Naive thymus-derived CD8-positive, alpha-beta T cell (primary cell): ENCODE data around the gene ADGRG3. TPM values are rescaled to one million over a fixed set of nuclear protein-coding genes. Genes with fewer than 3 reads are reported as not detected.

ENCODE experiments used
- ATAC-seq, 2 donors: fragments of 150-1000 bp; cut with Tn5 transposase in 1 of 2; sonication (Bioruptor Pico), chemical (Tn5 transposase) in 1 of 2; 1 replicate in 1 of 2; 2 replicates in 1 of 2; pipeline ENCODE4 v1.10.0; 2021; ENCODE audit warnings: mild to moderate bottlenecking in 2 of 2, moderate library complexity in 2 of 2
- POLR2A ChIA-PET: fragments of 350-600 bp; sonication (Branson Sonifier 250); formaldehyde crosslinking; loops from one replicate; lab custom pipeline; 2021; ENCODE audit warnings: antibody characterized with exemption; lab: Charles Lee
- DNase-seq, 10 donors: peaks; one replicate each; pipeline versions ENCODE4 v3.0.0 to v3.0.0-alpha.2; 2020 to 2022
- H3K27ac Mint-ChIP-seq, 10 donors: one replicate each; pipeline ENCODE4 v1.8.0; 2020 to 2022; ENCODE audit warnings: mild to moderate bottlenecking in 10 of 10, mixed read lengths in 10 of 10, moderate library complexity in 4 of 10, inconsistent platforms in 1 of 10
- H3K27me3 Mint-ChIP-seq, 5 donors: one replicate each; pipeline ENCODE4 v1.8.0; 2021 to 2022; ENCODE audit warnings: mixed read lengths in 5 of 5
- H3K36me3 Mint-ChIP-seq, 3 donors: one replicate each; pipeline ENCODE4 v1.8.0; 2020 to 2022; ENCODE audit warnings: mixed read lengths in 3 of 3, mild to moderate bottlenecking in 2 of 3, inconsistent platforms in 1 of 3
- H3K4me1 Mint-ChIP-seq, 4 donors: one replicate each; pipeline ENCODE4 v1.8.0; 2021 to 2022; ENCODE audit warnings: mixed read lengths in 4 of 4
- H3K4me3 Mint-ChIP-seq, 10 donors: one replicate each; pipeline ENCODE4 v1.8.0; 2020 to 2022; ENCODE audit warnings: mild to moderate bottlenecking in 10 of 10, mixed read lengths in 10 of 10, moderate library complexity in 6 of 10, inconsistent platforms in 1 of 10
- H3K9me3 Mint-ChIP-seq, 9 donors: one replicate each; pipeline ENCODE4 v1.8.0; 2020 to 2022; ENCODE audit warnings: mixed read lengths in 9 of 9, mild to moderate bottlenecking in 3 of 9, inconsistent platforms in 1 of 9, moderate library complexity in 1 of 9
- polyA plus RNA-seq, 3 donors: library from polyadenylated mRNA; unstranded; fragments of 300-500 nt; fragmentation: Illumina TruSeq; gene quantifications; one replicate each; pipeline ENCODE4 v1.2.3, GENCODE V29; 2021
- total RNA-seq, 8 experiments: library from RNA in 2 of 8; stranded (reverse) in 2 of 8; gene quantifications; one replicate each; pipeline ENCODE4 v1.2.3 and lab custom pipeline; 2021 to 2026

Gene ADGRG3
- total and polyA plus RNA-seq, 5 experiments from 2014 or later, result not detected

DNA sequence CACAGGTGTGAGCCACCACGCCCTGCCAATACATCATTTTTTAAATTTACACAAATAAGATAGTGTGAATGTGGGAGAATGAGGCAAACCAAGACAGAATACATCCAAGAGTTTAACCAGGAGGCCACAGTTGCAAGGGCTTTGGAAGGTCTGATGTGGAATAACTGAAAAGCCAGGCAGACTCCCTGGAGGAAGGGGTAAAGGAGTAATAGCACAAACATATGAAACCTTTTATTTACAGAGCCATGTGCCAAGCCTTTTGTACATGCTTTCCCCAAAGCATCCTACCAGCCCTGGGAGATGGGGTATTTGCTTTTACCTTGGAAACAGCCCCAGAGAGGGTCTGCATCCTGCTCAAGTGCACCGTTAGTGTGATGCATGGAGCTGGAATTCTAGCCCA lies 4.7 kb downstream of the ADGRG3 start:
- Mint-ChIP-seq H3K9me3 (no peaks in the 10 kb centered on the region), H3K4me1 (peaks cover 0 to 10% (median 0%) of the 10 kb centered on the region in 4 donors), H3K4me3 (no peak overlapping the region), H3K27ac (peak overlapping the region in 1 of 10 donors; percentile 70), H3K36me3 (no peaks in the 10 kb centered on the region), H3K27me3 (peaks cover 0 to 2% (median 0%) of the 10 kb centered on the region in 5 donors)
- POLR2A ChIA-PET, result no interaction called here
- DNase-seq (peak in 1 of 10 donors; percentile 37), ATAC-seq (no peak)

- Mint-ChIP-seq H3K4me1 (peaks cover 0 to 3% (median 2%) of the 10 kb centered on the region in 4 donors), H3K36me3 (no peaks in the 10 kb centered on the region), H3K27me3 (peaks cover 0 to 2% (median 0%) of the 10 kb centered on the region in 5 donors), H3K4me3 (no peak overlapping the region), H3K27ac (no peak overlapping the region), H3K9me3 (no peaks in the 10 kb centered on the region)
- no peak for ATAC-seq
- peak in 1 of 10 donors; percentile 50 for DNase-seq
- POLR2A ChIA-PET, result no interaction called here
These were observed 7.8 kb downstream of the ADGRG3 start for GRCh38 chr16:57675741-57676551.

DNA sequence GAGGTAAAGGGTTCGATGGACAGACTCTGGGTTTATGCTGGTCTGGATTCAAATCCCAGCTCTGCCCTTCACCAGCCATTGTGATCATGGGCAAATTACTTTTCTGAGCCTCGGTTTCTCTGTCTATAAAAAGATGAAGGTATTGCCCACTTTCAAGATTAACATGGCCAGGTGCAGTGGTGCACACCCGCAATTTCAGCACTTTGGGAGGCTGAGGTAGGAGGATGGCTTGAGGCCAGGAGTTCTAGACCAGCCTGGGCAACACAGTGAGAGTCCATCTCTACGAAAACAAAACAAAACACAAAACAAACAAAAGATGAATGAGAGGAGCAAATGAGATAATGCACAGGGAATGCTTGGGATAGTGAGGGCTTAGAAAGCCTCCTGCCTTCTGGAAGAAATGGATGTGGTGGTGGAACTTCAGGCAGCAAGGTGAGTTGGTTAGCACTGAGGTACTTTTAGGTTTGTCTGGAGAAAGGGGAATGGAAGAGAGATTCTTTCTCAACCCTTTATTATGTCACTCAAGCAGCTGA lies 8.5 kb downstream of the ADGRG3 start:
- no peak overlapping the region for H3K4me3 Mint-ChIP-seq
- ATAC-seq, result no peak
- POLR2A ChIA-PET, result no interaction called here
- H3K9me3 Mint-ChIP-seq, result no peaks in the 10 kb centered on the region
- H3K27ac Mint-ChIP-seq, result no peak overlapping the region
- H3K36me3 Mint-ChIP-seq, result no peaks in the 10 kb centered on the region
- H3K4me1 Mint-ChIP-seq, result peaks cover 0 to 3% (median 2%) of the 10 kb centered on the region in 4 donors
- no peak for DNase-seq
- peaks cover 0 to 2% (median 0%) of the 10 kb centered on the region in 5 donors for H3K27me3 Mint-ChIP-seq

GRCh38 chr16:57677622-57678369 lies 9.7 kb downstream of the ADGRG3 start:
- no peak overlapping the region for H3K4me3 Mint-ChIP-seq
- H3K27ac Mint-ChIP-seq, result peak overlapping the region in 1 of 10 donors; percentile 14
- no peaks in the 10 kb centered on the region for H3K9me3 Mint-ChIP-seq
- peaks cover 0 to 2% (median 0%) of the 10 kb centered on the region in 5 donors for H3K27me3 Mint-ChIP-seq
- ATAC-seq, result no peak
- no peaks in the 10 kb centered on the region for H3K36me3 Mint-ChIP-seq
- H3K4me1 Mint-ChIP-seq, result peaks cover 0 to 3% (median 2%) of the 10 kb centered on the region in 4 donors
- POLR2A ChIA-PET, result no interaction called here
- peak in 1 of 10 donors; percentile 40 for DNase-seq

- DNase-seq (no peak), ATAC-seq (no peak)
- peak overlapping the region in 2 of 10 donors; percentile 38 to 40 for H3K27ac Mint-ChIP-seq
- H3K9me3 Mint-ChIP-seq, result no peaks in the 10 kb centered on the region
- POLR2A ChIA-PET, result no interaction called here
- peaks cover 0 to 3% (median 2%) of the 10 kb centered on the region in 4 donors for H3K4me1 Mint-ChIP-seq
- no peaks in the 10 kb centered on the region for H3K36me3 Mint-ChIP-seq
- peaks cover 0 to 2% (median 0%) of the 10 kb centered on the region in 5 donors for H3K27me3 Mint-ChIP-seq
- H3K4me3 Mint-ChIP-seq, result no peak overlapping the region
These were observed 10.9 kb downstream of the ADGRG3 start for GRCh38 chr16:57679016-57679415.

GRCh38 chr16:57679767-57680482 lies 11.8 kb downstream of the ADGRG3 start:
- H3K36me3 Mint-ChIP-seq, result no peaks in the 10 kb centered on the region
- H3K4me3 Mint-ChIP-seq, result no peak overlapping the region
- ATAC-seq (no peak), DNase-seq (no peak)
- peaks cover 0 to 2% (median 0%) of the 10 kb centered on the region in 5 donors for H3K27me3 Mint-ChIP-seq
- no peaks in the 10 kb centered on the region for H3K9me3 Mint-ChIP-seq
- no peak overlapping the region for H3K27ac Mint-ChIP-seq
- H3K4me1 Mint-ChIP-seq, result peaks cover 0 to 3% (median 2%) of the 10 kb centered on the region in 4 donors
- POLR2A ChIA-PET, result no interaction called here

GRCh38 chr16:57680842-57681375 lies 12.8 kb downstream of the ADGRG3 start:
- POLR2A ChIA-PET, result no interaction called here
- no peaks in the 10 kb centered on the region for H3K36me3 Mint-ChIP-seq
- peaks cover 0 to 2% (median 0%) of the 10 kb centered on the region in 5 donors for H3K27me3 Mint-ChIP-seq
- no peak for ATAC-seq
- no peak for DNase-seq
- H3K9me3 Mint-ChIP-seq, result no peaks in the 10 kb centered on the region
- H3K27ac Mint-ChIP-seq, result peak overlapping the region in 1 of 10 donors; percentile 60
- H3K4me3 Mint-ChIP-seq, result no peak overlapping the region
- H3K4me1 Mint-ChIP-seq, result peaks cover 0 to 3% (median 2%) of the 10 kb centered on the region in 4 donors

DNA sequence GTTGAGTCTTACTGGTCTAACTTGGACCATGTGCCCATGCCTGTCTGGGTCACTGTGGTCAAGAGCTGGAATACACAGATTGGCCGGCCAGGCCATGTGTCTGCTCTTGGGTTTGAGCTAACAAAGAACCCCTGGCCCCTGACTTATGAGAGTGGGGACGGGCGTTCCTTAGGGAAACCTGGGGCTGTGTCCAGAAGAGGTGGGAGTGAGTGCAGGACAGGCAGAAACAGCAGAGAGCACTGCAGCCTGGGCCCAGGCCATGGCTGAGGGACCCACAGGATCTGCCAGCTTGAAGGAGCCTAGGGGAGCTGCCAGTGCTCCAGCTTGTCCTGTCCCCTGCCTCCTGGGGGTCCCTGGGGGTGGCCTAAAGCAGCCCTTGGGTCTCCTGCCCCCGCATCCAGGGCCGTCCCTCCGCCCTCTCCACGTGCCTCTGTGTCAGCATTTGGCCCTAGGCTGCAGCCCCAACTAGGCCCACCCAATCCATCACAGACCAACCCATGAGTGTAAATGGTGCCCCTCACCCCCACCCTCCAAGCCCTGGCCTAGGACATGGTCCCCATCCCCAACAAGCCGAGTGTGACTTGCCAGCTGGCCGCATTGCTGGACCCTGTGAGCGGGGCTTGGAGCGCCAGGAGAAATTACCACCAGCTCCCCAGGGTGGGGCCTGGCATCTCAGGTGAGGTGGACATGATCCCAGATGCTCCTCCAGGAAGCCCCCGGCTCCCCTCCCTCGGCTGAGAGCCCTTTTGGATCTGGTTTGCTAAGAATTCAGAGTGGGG lies 14.0 kb downstream of the ADGRG3 start:
- no peak for ATAC-seq
- Mint-ChIP-seq H3K27me3 (peaks cover 0 to 2% (median 0%) of the 10 kb centered on the region in 5 donors), H3K27ac (peak overlapping the region in 2 of 10 donors; percentile 14 to 17), H3K4me1 (peaks cover 0 to 3% (median 2%) of the 10 kb centered on the region in 4 donors), H3K9me3 (no peaks in the 10 kb centered on the region), H3K4me3 (no peak overlapping the region), H3K36me3 (no peaks in the 10 kb centered on the region)
- POLR2A ChIA-PET, result no interaction called here
- no peak for DNase-seq

DNA sequence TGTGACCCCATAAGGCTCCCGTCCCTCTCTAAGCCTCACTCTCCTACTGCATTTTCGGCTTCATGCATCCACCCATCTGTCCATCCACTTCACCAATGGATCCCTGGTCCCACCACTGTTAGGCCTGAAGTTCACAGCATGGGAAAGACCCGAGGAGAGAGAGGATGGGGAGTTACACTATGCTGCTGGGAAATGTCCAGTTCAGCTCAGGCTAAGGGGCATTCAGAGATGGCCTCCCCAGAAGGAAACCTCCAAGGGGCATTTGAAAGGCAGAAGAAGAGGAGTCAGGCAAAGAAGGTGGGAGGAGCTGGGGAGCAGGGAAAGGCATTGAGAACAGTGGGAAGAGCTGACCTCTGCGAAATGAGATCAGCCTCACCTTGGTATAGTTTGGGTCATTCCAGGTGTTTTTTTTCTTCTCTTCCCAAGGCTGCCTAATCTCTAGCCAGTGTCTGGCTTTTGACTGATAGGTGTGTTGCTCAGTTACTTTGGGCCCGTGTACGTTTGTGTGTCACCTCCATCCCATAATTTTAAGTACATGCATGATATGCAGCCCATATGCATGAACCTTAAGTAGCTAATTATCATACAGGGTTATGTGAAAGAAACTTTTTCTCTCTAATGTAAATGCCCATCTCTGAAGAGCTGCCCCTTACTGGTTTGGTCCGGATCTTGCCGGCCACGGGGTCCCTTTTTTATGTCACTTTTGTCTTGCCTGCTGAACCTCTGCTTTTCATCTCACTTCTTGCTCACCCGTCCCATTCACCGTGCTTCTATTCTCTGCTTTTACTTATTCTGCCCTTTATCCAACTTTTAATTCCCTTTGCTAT lies 14.9 kb downstream of the ADGRG3 start:
- Mint-ChIP-seq H3K36me3 (no peaks in the 10 kb centered on the region), H3K9me3 (no peaks in the 10 kb centered on the region), H3K4me1 (peaks cover 2 to 6% (median 2%) of the 10 kb centered on the region in 4 donors), H3K27me3 (no peaks in the 10 kb centered on the region), H3K4me3 (no peak overlapping the region), H3K27ac (peak overlapping the region in 3 of 10 donors; percentile 17 to 75 (median 24))
- POLR2A ChIA-PET, result no interaction called here
- no peak for ATAC-seq
- DNase-seq, result no peak

DNA sequence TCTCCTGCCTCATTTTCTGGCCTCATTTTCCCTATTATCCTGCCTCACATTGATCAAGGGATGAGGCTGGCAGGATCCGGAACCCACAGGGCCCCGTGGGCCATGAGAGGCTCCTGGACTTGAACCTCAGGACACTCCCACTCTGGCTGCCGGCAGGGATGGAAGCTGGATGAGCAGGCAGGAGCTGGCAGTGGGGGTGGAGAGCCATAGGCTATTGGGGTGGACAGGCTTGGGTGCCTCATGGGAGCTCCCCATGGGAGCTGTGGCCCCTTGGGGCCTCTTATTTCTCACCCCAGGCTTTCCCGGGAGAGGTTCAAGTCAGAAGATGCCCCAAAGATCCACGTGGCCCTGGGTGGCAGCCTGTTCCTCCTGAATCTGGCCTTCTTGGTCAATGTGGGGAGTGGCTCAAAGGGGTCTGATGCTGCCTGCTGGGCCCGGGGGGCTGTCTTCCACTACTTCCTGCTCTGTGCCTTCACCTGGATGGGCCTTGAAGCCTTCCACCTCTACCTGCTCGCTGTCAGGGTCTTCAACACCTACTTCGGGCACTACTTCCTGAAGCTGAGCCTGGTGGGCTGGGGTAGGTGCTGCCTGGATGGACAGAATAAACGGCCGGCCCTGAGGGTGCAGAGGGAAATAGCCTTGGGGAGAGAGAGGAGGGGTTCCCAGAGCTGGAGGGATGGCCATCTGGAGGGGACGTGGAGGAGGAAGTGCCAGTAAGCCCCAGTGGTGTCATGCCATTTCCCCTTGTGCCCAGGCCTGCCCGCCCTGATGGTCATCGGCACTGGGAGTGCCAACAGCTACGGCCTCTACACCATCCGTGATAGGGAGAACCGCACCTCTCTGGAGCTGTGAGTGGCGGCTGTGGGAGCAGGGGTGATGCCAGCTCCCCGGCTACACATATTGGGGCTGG lies 15.8 kb downstream of the ADGRG3 start:
- POLR2A ChIA-PET, result no interaction called here
- peaks cover 2 to 11% (median 6%) of the 10 kb centered on the region in 4 donors for H3K4me1 Mint-ChIP-seq
- no peaks in the 10 kb centered on the region for H3K36me3 Mint-ChIP-seq
- H3K4me3 Mint-ChIP-seq, result peak overlapping the region in 1 of 10 donors; percentile 24
- H3K9me3 Mint-ChIP-seq, result no peaks in the 10 kb centered on the region
- DNase-seq (no peak), ATAC-seq (no peak)
- H3K27me3 Mint-ChIP-seq, result no peaks in the 10 kb centered on the region
- peak overlapping the region in 4 of 10 donors; percentile 24 to 78 (median 54) for H3K27ac Mint-ChIP-seq
